Measurements from ENCODE around the gene SLC9B1. TPM values are rescaled to one million over a fixed set of nuclear protein-coding genes. Genes with fewer than 3 reads are reported as not detected.

SLC9B1 gene
- total RNA-seq, 2 donors from 2014 or later = 1.4 TPM

GRCh38 chr4:103054030-103054429 is 34.5 kb upstream of the SLC9B1 start:
- H3K36me3 ChIP-seq (ENCODE audit: control insufficient read depth, insufficient read depth, low read length) = no peaks in the 10 kb centered on the region
- Mint-ChIP-seq H3K27ac (no peak overlapping the region), H3K4me1 (no peaks in the 10 kb centered on the region), H3K9me3 (no peaks in the 10 kb centered on the region), H3K36me3 (ENCODE audit: low read depth) (no peaks in the 10 kb centered on the region), H3K4me3 (no peak overlapping the region), H3K27me3 (ENCODE audit: insufficient read depth) (no peaks in the 10 kb centered on the region)
- 90 to 95% methylated on average over 3 of the region's 3 CpGs for WGBS, 2 experiments (ENCODE audit: insufficient coverage in 1 of 2, insufficient read length in 1 of 2)
- no peak for TF ChIP-seq CTCF (conservative IDR thresholded peaks at IDR 0.05)
- no peak overlapping the region for H3K4me3 ChIP-seq (ENCODE audit: low read length)
- no peaks in the 10 kb centered on the region for H3K4me1 ChIP-seq (ENCODE audit: control insufficient read depth, insufficient read depth, low read length)
- no peak overlapping the region for H3K27ac ChIP-seq (ENCODE audit: low read depth, low read length)
- H3K9me3 ChIP-seq (ENCODE audit: control insufficient read depth, low read length) = no peaks in the 10 kb centered on the region
- H3K27me3 ChIP-seq (ENCODE audit: control insufficient read depth, insufficient read depth, low read length, poor library complexity, severe bottlenecking) = no peaks in the 10 kb centered on the region
- DNase-seq = no peak
- H3K9ac ChIP-seq (ENCODE audit: extremely low read depth, low read length, poor library complexity, severe bottlenecking) = no peak overlapping the region

GRCh38 chr4:103052779-103053178 is 33.3 kb upstream of the SLC9B1 start:
- H3K9me3 ChIP-seq (ENCODE audit: control insufficient read depth, low read length) = no peaks in the 10 kb centered on the region
- no peak overlapping the region for H3K4me3 Mint-ChIP-seq
- no peaks in the 10 kb centered on the region for H3K9me3 Mint-ChIP-seq
- no peaks in the 10 kb centered on the region for H3K4me1 Mint-ChIP-seq
- H3K27me3 Mint-ChIP-seq (ENCODE audit: insufficient read depth) = no peaks in the 10 kb centered on the region
- H3K4me1 ChIP-seq (ENCODE audit: control insufficient read depth, insufficient read depth, low read length) = no peaks in the 10 kb centered on the region
- no peak for TF ChIP-seq CTCF (conservative IDR thresholded peaks at IDR 0.05)
- no peak overlapping the region for H3K9ac ChIP-seq (ENCODE audit: extremely low read depth, low read length, poor library complexity, severe bottlenecking)
- no peak overlapping the region for H3K4me3 ChIP-seq (ENCODE audit: low read length)
- H3K36me3 ChIP-seq (ENCODE audit: control insufficient read depth, insufficient read depth, low read length) = no peaks in the 10 kb centered on the region
- WGBS, 2 experiments (ENCODE audit: insufficient coverage in 1 of 2, insufficient read length in 1 of 2) = 93% methylated on average over 3 of the region's 3 CpGs; no CpG with 5 or more reads in 1 of the 2 experiments
- no peak overlapping the region for H3K27ac ChIP-seq (ENCODE audit: low read depth, low read length)
- DNase-seq = no peak
- no peak overlapping the region for H3K27ac Mint-ChIP-seq
- H3K36me3 Mint-ChIP-seq (ENCODE audit: low read depth) = no peaks in the 10 kb centered on the region
- no peaks in the 10 kb centered on the region for H3K27me3 ChIP-seq (ENCODE audit: control insufficient read depth, insufficient read depth, low read length, poor library complexity, severe bottlenecking)

- Histone ChIP-seq H3K9me3 (ENCODE audit: control insufficient read depth, low read length) (no peaks in the 10 kb centered on the region), H3K27me3 (ENCODE audit: control insufficient read depth, insufficient read depth, low read length, poor library complexity, severe bottlenecking) (no peaks in the 10 kb centered on the region), H3K36me3 (ENCODE audit: control insufficient read depth, insufficient read depth, low read length) (no peaks in the 10 kb centered on the region), H3K9ac (ENCODE audit: extremely low read depth, low read length, poor library complexity, severe bottlenecking) (no peak overlapping the region), H3K4me1 (ENCODE audit: control insufficient read depth, insufficient read depth, low read length) (no peaks in the 10 kb centered on the region), H3K4me3 (ENCODE audit: low read length) (no peak overlapping the region), H3K27ac (ENCODE audit: low read depth, low read length) (no peak overlapping the region)
- H3K27me3 Mint-ChIP-seq (ENCODE audit: insufficient read depth) = no peaks in the 10 kb centered on the region
- no peaks in the 10 kb centered on the region for H3K9me3 Mint-ChIP-seq
- H3K27ac Mint-ChIP-seq = no peak overlapping the region
- H3K36me3 Mint-ChIP-seq (ENCODE audit: low read depth) = no peaks in the 10 kb centered on the region
- WGBS, 2 experiments (ENCODE audit: insufficient coverage in 1 of 2, insufficient read length in 1 of 2) = 97% methylated on average over 3 of the region's 3 CpGs; no CpG with 5 or more reads in 1 of the 2 experiments
- H3K4me3 Mint-ChIP-seq = no peak overlapping the region
- H3K4me1 Mint-ChIP-seq = no peaks in the 10 kb centered on the region
- TF ChIP-seq CTCF (conservative IDR thresholded peaks at IDR 0.05) = no peak
- no peak for DNase-seq
Measured at GRCh38 chr4:103052145-103052544, 32.6 kb upstream of the SLC9B1 start.

All from endodermal cell (in vitro differentiated cells).